ENCODE data around the gene FAM241A. TPM values are rescaled to one million over a fixed set of nuclear protein-coding genes. Genes with fewer than 3 reads are reported as not detected.

Gene FAM241A
- total and polyA plus RNA-seq, 9 of the 15 experiments (the other 6 are each of a cell fraction or from before 2014, with no cell fraction given), result 2.3 to 8.5 (median 5.3) TPM

- TF ChIP-seq PATZ1 (CRISPR knock-in tag; IDR thresholded peaks at IDR 0.05; ENCODE audit: borderline replicate concordance) (no peak), CAMTA2 (CRISPR knock-in tag; conservative IDR thresholded peaks at IDR 0.05) (no peak), ESRRA (IDR thresholded peaks at IDR 0.05; ENCODE audit: borderline replicate concordance, low read depth) (no peak), REST (IDR thresholded peaks at IDR 0.05; ENCODE audit: borderline replicate concordance) (no peak), REST (CRISPR knock-in tag; IDR thresholded peaks at IDR 0.05; ENCODE audit: low read depth) (0 out of 2 replicates have a peak, but pooled peaks have one; percentile 2), ATF1 (CRISPR knock-in tag; IDR thresholded peaks at IDR 0.05) (no peak), ATF1 (tag; IDR thresholded peaks at IDR 0.05) (peak; percentile 31; the same call in 1 of the 2 replicates), ZNF280A (IDR thresholded peaks at IDR 0.05; ENCODE audit: low read depth, partially characterized antibody) (no peak), BDP1 (IDR thresholded peaks at IDR 0.05; ENCODE audit: insufficient read depth, insufficient read length) (no peak), ZBTB2 (IDR thresholded peaks at IDR 0.05) (0 out of 2 replicates have a peak, but pooled peaks have one; percentile 26), IRF1 (CRISPR knock-in tag; IDR thresholded peaks at IDR 0.05; ENCODE audit: borderline replicate concordance) (no peak), DLX4 (CRISPR knock-in tag; IDR thresholded peaks at IDR 0.05) (no peak), SMARCA5 (IDR thresholded peaks at IDR 0.05) (no peak), ZBED1 (IDR thresholded peaks at IDR 0.05) (no peak)
Measured at GRCh38 chr4:112145790-112146501, 692 bp downstream of the FAM241A start (continued).

Data from K562 (cell line).